AG04449 (cell line): ENCODE measurements around the gene MYO1C.
A peak's percentile ranks its signal among the peaks of the same experiment; 100 is the strongest.

ENCODE experiments used
- CTCF ChIA-PET: fragments of 350-600 bp; formaldehyde crosslinking; extraction: SDS; loops from one replicate; lab custom pipeline; 2021; ENCODE audit warnings: antibody characterized with exemption; lab: Yijun Ruan, JAX
- POLR2A ChIA-PET: fragments of 400-600, 350-600 bp; formaldehyde crosslinking; extraction: SDS; loops from one replicate; lab custom pipeline; 2020; ENCODE audit warnings: antibody characterized with exemption, inconsistent platforms; lab: Yijun Ruan, JAX
- DNase-seq: peaks from one replicate; pipeline ENCODE4 v3.0.0-alpha.2; 2010; ENCODE audit warnings: low read depth, low spot score
- H3K4me3 ChIP-seq: 2 replicates; pipeline ENCODE4 v1.5.1; 2011; ENCODE audit warnings: low read depth, mild to moderate bottlenecking, control low read depth, low read length
- TF ChIP-seq, protein P1 (sequence below): IDR thresholded peaks from one replicate; pipeline ENCODE4 v1.5.1; 2011; ENCODE audit warnings: mild to moderate bottlenecking, moderate library complexity, low read length, control low read depth, inconsistent platforms; ENCODE audit not compliant: insufficient read depth; ENCODE audit errors: missing control alignments

Gene MYO1C

DNA sequence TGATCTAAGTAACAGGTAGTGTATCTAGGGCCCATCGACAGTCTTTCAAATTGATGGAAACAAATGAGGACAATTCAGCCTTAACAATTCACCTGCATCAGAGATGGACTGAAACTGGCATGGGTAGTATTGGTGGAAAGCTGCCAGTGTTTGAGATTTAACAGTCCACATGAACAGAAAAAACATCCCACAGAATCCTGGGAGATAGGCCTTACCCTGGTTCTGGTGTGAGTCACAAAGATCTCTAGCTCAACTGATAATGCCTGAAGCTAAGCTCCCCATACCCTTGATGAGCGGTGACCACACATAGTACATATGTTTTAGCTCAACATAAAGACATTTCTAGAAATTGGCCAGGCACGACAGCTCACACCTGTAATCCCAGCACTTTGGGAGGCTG lies 58.3 kb downstream of the MYO1C start:
- CTCF ChIA-PET: interaction anchor here (1.4 kb wide), 1 partner anchor 68 kb away, joined by 7 read pairs; no protein-coding TSS in a partner anchor
- TF ChIP-seq, protein P1, sequence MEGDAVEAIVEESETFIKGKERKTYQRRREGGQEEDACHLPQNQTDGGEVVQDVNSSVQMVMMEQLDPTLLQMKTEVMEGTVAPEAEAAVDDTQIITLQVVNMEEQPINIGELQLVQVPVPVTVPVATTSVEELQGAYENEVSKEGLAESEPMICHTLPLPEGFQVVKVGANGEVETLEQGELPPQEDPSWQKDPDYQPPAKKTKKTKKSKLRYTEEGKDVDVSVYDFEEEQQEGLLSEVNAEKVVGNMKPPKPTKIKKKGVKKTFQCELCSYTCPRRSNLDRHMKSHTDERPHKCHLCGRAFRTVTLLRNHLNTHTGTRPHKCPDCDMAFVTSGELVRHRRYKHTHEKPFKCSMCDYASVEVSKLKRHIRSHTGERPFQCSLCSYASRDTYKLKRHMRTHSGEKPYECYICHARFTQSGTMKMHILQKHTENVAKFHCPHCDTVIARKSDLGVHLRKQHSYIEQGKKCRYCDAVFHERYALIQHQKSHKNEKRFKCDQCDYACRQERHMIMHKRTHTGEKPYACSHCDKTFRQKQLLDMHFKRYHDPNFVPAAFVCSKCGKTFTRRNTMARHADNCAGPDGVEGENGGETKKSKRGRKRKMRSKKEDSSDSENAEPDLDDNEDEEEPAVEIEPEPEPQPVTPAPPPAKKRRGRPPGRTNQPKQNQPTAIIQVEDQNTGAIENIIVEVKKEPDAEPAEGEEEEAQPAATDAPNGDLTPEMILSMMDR: no peak
- POLR2A ChIA-PET: no interaction called here
- DNase-seq: no peak
- H3K4me3 ChIP-seq: no peak overlapping the region

DNA sequence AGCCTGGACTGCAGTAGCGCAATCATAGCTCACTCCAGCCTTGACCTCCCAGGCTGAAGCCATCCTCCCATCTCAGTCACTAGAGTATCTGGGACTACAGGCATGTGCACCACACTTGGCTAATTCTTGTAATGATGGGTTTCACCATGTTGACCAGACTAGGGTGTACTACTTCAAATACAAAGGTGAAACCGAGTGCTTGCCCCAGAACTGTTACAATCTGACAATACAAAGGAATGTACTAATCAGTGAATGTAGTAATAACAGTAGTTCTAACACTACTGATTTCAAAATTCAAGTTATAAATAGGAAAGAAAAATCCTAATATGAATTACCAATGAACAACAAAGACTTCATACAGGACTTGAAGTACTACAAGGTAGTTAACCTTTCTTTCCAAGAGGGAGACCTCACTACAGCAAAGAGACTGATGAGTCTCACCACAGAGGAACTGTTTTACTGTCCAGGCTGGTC lies 60.8 kb downstream of the MYO1C start:
- no peak for DNase-seq
- TF ChIP-seq, protein P1: no peak
- POLR2A ChIA-PET: no interaction called here
- CTCF ChIA-PET: interaction anchor here (0.7 kb wide), 1 partner anchor 64 kb away, joined by 3 read pairs; no protein-coding TSS in a partner anchor
- no peak overlapping the region for H3K4me3 ChIP-seq

DNA sequence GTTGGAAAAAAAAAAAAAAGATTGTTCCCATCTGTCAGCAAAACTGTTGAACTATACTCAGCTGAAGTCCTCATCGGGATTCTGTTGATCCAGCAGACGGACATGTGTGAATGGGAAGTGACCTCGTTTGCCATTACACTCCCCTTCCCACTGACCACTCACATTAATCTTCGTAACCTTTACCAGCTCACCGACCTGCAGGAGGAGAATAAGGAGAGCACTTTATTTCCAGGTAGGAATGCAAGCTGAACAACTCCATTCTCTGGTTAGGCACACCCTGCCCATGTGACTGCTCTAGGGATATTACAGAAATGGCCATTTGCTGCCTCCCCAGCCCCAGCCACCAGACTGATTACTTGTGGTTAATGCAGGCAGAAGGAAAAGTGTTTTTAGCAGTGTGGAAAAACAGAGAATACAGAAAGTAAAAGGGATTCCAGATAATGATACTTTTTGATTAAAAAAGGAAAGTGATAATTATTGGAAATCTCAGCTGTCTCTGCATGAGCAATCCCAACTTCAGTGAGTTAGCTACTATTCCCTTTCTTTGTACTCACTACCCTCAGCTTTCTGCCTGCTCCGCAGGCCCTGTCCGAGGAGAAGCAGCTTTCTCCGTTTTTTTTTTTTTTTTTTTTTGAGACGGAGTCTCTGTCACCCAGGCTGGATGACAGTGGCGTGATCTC lies 68.9 kb downstream of the MYO1C start:
- no peak for DNase-seq
- no peak overlapping the region for H3K4me3 ChIP-seq
- ChIA-PET POLR2A (interaction anchor here (0.8 to 1.2 kb wide), 2 partner anchors 23 to 33 kb away, joined by 3 read pairs; partner anchors contain the start of gene YWHAE), CTCF (interaction anchor here (0.7 to 1.5 kb wide), 2 partner anchors 58 to 59 kb away, joined by 4 to 8 read pairs; no protein-coding TSS in a partner anchor)
- TF ChIP-seq, protein P1: no peak

DNA sequence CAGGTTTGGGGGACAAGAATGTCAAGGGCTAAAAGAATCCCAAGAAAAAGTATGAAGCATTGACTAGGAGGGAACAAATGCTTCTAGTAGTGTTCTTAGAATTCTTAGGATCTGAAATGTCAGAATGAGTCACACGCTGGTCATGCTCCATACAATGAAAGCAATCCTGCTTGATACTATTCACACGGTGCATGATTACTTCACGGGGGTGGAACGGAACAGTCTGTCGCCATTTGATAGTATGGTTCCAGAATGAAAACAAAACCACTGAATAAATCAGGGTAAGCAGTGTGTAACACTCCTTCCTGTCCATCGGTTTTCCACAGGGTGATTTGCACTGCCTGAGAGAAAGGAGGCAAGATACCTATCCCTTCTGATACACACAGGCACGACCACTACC lies 69.6 kb downstream of the MYO1C start:
- H3K4me3 ChIP-seq: no peak overlapping the region
- TF ChIP-seq, protein P1: no peak
- POLR2A ChIA-PET: interaction anchor here (0.8 kb wide), 1 partner anchor 32 kb away, joined by 3 read pairs; no protein-coding TSS in a partner anchor
- DNase-seq: peak; percentile 81
- CTCF ChIA-PET: interaction anchor here (0.7 kb wide), 1 partner anchor 58 kb away, joined by 4 read pairs; no protein-coding TSS in a partner anchor

DNA sequence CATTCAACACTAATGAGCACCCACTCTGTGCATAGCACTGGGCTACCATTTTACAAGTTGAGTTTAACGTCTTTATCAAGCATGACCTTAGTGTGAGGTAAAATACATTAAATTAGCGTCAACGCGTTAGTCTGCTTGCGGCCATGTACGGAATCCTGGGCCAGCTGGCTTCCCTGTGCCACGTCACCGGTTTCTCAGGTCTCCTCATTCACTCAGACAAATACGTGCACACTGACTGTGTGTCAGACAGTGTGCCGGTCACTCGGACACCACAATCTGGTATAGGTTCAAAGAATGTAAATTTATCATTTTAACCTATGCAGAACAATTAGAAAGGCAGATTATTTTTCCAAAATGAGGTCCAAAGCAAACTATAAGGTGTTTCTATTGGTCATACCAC lies 71.0 kb downstream of the MYO1C start:
- POLR2A ChIA-PET: no interaction called here
- TF ChIP-seq, protein P1: no peak
- CTCF ChIA-PET: no interaction called here
- DNase-seq: no peak
- no peak overlapping the region for H3K4me3 ChIP-seq

DNA sequence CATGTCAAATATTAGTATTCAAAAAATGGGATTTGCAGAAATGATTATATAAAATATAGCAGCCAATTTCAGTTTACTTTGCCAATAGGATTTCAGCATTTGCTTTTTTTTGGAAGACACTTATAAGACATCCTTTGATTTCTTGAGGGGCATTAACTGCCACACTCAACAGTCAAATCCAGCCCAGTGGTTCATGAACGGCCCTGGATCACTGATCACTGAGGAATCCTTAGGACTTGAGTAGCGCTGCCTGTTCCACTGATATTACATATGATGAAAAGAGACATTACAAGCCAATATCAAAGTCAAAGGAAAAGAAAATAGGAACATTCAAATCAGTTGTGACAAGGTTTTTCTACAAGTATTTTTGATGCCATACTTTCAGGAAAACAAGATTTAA lies 71.5 kb downstream of the MYO1C start:
- POLR2A ChIA-PET: no interaction called here
- TF ChIP-seq, protein P1: no peak
- H3K4me3 ChIP-seq: no peak overlapping the region
- CTCF ChIA-PET: no interaction called here
- no peak for DNase-seq
